ENCODE data around the gene ATP6V0A1. TPM values are rescaled to one million over a fixed set of nuclear protein-coding genes. Genes with fewer than 3 reads are reported as not detected.

Gene ATP6V0A1
- total RNA-seq, 5 donors from 2014 or later (not counting 1 experiment from before 2014, with no cell fraction given): 11.1 to 18.0 (median 14.9) TPM

GRCh38 chr17:42531455-42532354 lies 73.0 kb downstream of the ATP6V0A1 start:
- ChIA-PET CTCF (interaction anchor here (1.2 to 1.5 kb wide), 2 partner anchors 11 to 102 kb away, joined by 3 to 4 read pairs; no protein-coding TSS in a partner anchor), POLR2A (interaction anchor here in 1 of 2 donors (0.6 kb wide), 1 partner anchor 283 kb away, joined by 4 read pairs; no protein-coding TSS in a partner anchor)
- Mint-ChIP-seq H3K36me3 (no peaks in the 10 kb centered on the region), H3K4me1 (peaks cover 43 to 48% (median 44%) of the 10 kb centered on the region in 3 donors), H3K4me3 (peak overlapping the region; percentile 77 to 80 (median 77)), H3K27ac (peak overlapping the region; percentile 76 to 93), H3K27me3 (no peaks in the 10 kb centered on the region), H3K9me3 (no peaks in the 10 kb centered on the region)
- DNase-seq (peak in 22 of 35 experiments; percentile 26 to 75 (median 38)), ATAC-seq (replicated peaks in 1 of 4) (peak; percentile 31 to 44 (median 41))
- Histone ChIP-seq H3K9me3 (no peaks in the 10 kb centered on the region), H3K4me1 (ENCODE audit: control insufficient read depth in 1 of 2, extremely low read depth in 1 of 2, insufficient read depth in 2 of 2, low read length in 2 of 2) (peaks cover 24 to 60% of the 10 kb centered on the region in 2 experiments), H3K4me3 (ENCODE audit: control insufficient read depth in 1 of 2, extremely low read depth in 1 of 2, low read length in 1 of 2) (peak overlapping the region; percentile 47 to 53), H3K36me3 (ENCODE audit: control insufficient read depth in 2 of 2, extremely low read depth in 1 of 2, insufficient read depth in 1 of 2, low read length in 1 of 2) (no peaks in the 10 kb centered on the region), H3K27me3 (replicated peaks in 1 of 2; ENCODE audit: control insufficient read depth in 2 of 2, extremely low read depth in 1 of 2, insufficient read depth in 2 of 2, low read length in 1 of 2) (no peaks in the 10 kb centered on the region), H3K27ac (ENCODE audit: low read length) (peak overlapping the region; percentile 62)
- 16% methylated on average over 47 of the region's 60 CpGs for WGBS (ENCODE audit: insufficient coverage)

- Mint-ChIP-seq H3K36me3 (peaks cover 6% of the 10 kb centered on the region), H3K27me3 (no peaks in the 10 kb centered on the region), H3K4me3 (peak overlapping the region; percentile 73 to 82 (median 79)), H3K27ac (peak overlapping the region; percentile 62 to 75), H3K4me1 (peaks cover 35 to 45% (median 45%) of the 10 kb centered on the region in 3 donors), H3K9me3 (no peaks in the 10 kb centered on the region)
- DNase-seq: no peak
- peak overlapping the region; percentile 54 to 67 for H3K4me3 ChIP-seq (ENCODE audit: control insufficient read depth in 1 of 2, extremely low read depth in 1 of 2, low read length in 1 of 2)
- H3K9me3 ChIP-seq: no peaks in the 10 kb centered on the region
- WGBS (ENCODE audit: insufficient coverage): 57% methylated on average over 24 of the region's 26 CpGs
- ATAC-seq (replicated peaks in 1 of 4): no peak
- peaks cover 0 to 4% of the 10 kb centered on the region in 2 donors for H3K36me3 ChIP-seq (ENCODE audit: control insufficient read depth in 2 of 2, extremely low read depth in 1 of 2, insufficient read depth in 1 of 2, low read length in 1 of 2)
- H3K27me3 ChIP-seq (replicated peaks in 1 of 2; ENCODE audit: control insufficient read depth in 2 of 2, extremely low read depth in 1 of 2, insufficient read depth in 2 of 2, low read length in 1 of 2): no peaks in the 10 kb centered on the region
- CTCF ChIA-PET: interaction anchor here (0.6 kb wide), 3 partner anchors 122 to 572 kb away, joined by 3 to 4 read pairs (median 3); no protein-coding TSS in a partner anchor
- peak overlapping the region; percentile 70 for H3K27ac ChIP-seq (ENCODE audit: low read length)
- POLR2A ChIA-PET: interaction anchor here in 1 of 2 donors (1.0 kb wide), 1 partner anchor 147 kb away, joined by 4 read pairs; the partner anchor contains the start of gene STAT3
- H3K4me1 ChIP-seq (ENCODE audit: control insufficient read depth in 1 of 2, extremely low read depth in 1 of 2, insufficient read depth in 2 of 2, low read length in 2 of 2): peaks cover 14 to 48% of the 10 kb centered on the region in 2 experiments
Measured at GRCh38 chr17:42535155-42536047, 76.7 kb downstream of the ATP6V0A1 start.

GRCh38 chr17:42536048-42536371 lies 77.3 kb downstream of the ATP6V0A1 start, which contains the start of gene NAGLU:
NAGLU (plus strand) TSS chr17:42536241; CDS start chr17:42536273, 32 bp downstream.
- ATAC-seq (replicated peaks in 1 of 4) (peak; percentile 84 to 85 (median 84)), DNase-seq (peak; percentile 24 to 83 (median 66))
- peak within 1 kb of the TSS; percentile 70 for H3K27ac ChIP-seq (ENCODE audit: low read length)
- H3K4me1 ChIP-seq (ENCODE audit: control insufficient read depth in 1 of 2, extremely low read depth in 1 of 2, insufficient read depth in 2 of 2, low read length in 2 of 2): peaks cover 11 to 48% of the 10 kb centered on the region in 2 experiments
- ChIA-PET POLR2A (interaction anchor here in 1 of 2 donors (1.0 kb wide), 1 partner anchor 147 kb away, joined by 4 read pairs; the partner anchor contains the start of gene STAT3), CTCF (interaction anchor here in 1 of 2 donors (0.6 kb wide), 2 partner anchors 121 to 262 kb away, joined by 3 read pairs; no protein-coding TSS in a partner anchor)
- 0% methylated on average over 39 of the region's 40 CpGs for WGBS (ENCODE audit: insufficient coverage)
- H3K36me3 ChIP-seq (ENCODE audit: control insufficient read depth in 2 of 2, extremely low read depth in 1 of 2, insufficient read depth in 1 of 2, low read length in 1 of 2): peaks cover 0 to 4% of the 10 kb centered on the region in 2 donors
- Mint-ChIP-seq H3K36me3 (peaks cover 6% of the 10 kb centered on the region), H3K4me1 (peaks cover 35 to 45% (median 45%) of the 10 kb centered on the region in 3 donors), H3K27ac (peak within 1 kb of the TSS; percentile 75 to 79), H3K4me3 (peak within 1 kb of the TSS; percentile 79 to 83 (median 81)), H3K9me3 (no peaks in the 10 kb centered on the region), H3K27me3 (no peaks in the 10 kb centered on the region)
- no peaks in the 10 kb centered on the region for H3K9me3 ChIP-seq
- H3K4me3 ChIP-seq (ENCODE audit: control insufficient read depth in 1 of 2, extremely low read depth in 1 of 2, low read length in 1 of 2): peak within 1 kb of the TSS; percentile 59 to 67
- H3K27me3 ChIP-seq (replicated peaks in 1 of 2; ENCODE audit: control insufficient read depth in 2 of 2, extremely low read depth in 1 of 2, insufficient read depth in 2 of 2, low read length in 1 of 2): no peaks in the 10 kb centered on the region

GRCh38 chr17:42536372-42537155 lies 77.9 kb downstream of the ATP6V0A1 start:
- H3K4me3 ChIP-seq (ENCODE audit: control insufficient read depth in 1 of 2, extremely low read depth in 1 of 2, low read length in 1 of 2): peak overlapping the region; percentile 59 to 67
- ATAC-seq (replicated peaks in 1 of 4) (peak; percentile 65 to 74 (median 70)), DNase-seq (peak in 29 of 35 experiments; percentile 19 to 73 (median 47))
- under 1% methylated on average over 58 of the region's 65 CpGs for WGBS (ENCODE audit: insufficient coverage)
- peak overlapping the region; percentile 79 to 83 (median 81) for H3K4me3 Mint-ChIP-seq
- peak overlapping the region; percentile 63 to 79 for H3K27ac Mint-ChIP-seq
- H3K27me3 ChIP-seq (replicated peaks in 1 of 2; ENCODE audit: control insufficient read depth in 2 of 2, extremely low read depth in 1 of 2, insufficient read depth in 2 of 2, low read length in 1 of 2): no peaks in the 10 kb centered on the region
- H3K9me3 Mint-ChIP-seq: no peaks in the 10 kb centered on the region
- H3K36me3 ChIP-seq (ENCODE audit: control insufficient read depth in 2 of 2, extremely low read depth in 1 of 2, insufficient read depth in 1 of 2, low read length in 1 of 2): peaks cover 0 to 4% of the 10 kb centered on the region in 2 donors
- CTCF ChIA-PET: interaction anchor here in 1 of 2 donors (0.6 kb wide), 1 partner anchor 262 kb away, joined by 3 read pairs; no protein-coding TSS in a partner anchor
- H3K4me1 ChIP-seq (ENCODE audit: control insufficient read depth in 1 of 2, extremely low read depth in 1 of 2, insufficient read depth in 2 of 2, low read length in 2 of 2): peaks cover 13 to 48% of the 10 kb centered on the region in 2 experiments
- peaks cover 35 to 45% (median 45%) of the 10 kb centered on the region in 3 donors for H3K4me1 Mint-ChIP-seq
- POLR2A ChIA-PET: interaction anchor here in 1 of 2 donors (0.5 to 1.0 kb wide), 2 partner anchors 148 to 217 kb away, joined by 4 to 5 read pairs; partner anchors contain the start of gene STAT3
- no peak overlapping the region for H3K27ac ChIP-seq (ENCODE audit: low read length)
- H3K36me3 Mint-ChIP-seq: peaks cover 6% of the 10 kb centered on the region
- H3K27me3 Mint-ChIP-seq: no peaks in the 10 kb centered on the region
- no peaks in the 10 kb centered on the region for H3K9me3 ChIP-seq

- Mint-ChIP-seq H3K9me3 (no peaks in the 10 kb centered on the region), H3K27me3 (no peaks in the 10 kb centered on the region), H3K36me3 (peaks cover 6% of the 10 kb centered on the region), H3K4me1 (peaks cover 35 to 44% (median 43%) of the 10 kb centered on the region in 3 donors), H3K4me3 (peak overlapping the region; percentile 79 to 83 (median 81)), H3K27ac (peak overlapping the region in 1 of 2 donors; percentile 79)
- WGBS (ENCODE audit: insufficient coverage): 96% methylated on average over 21 of the region's 31 CpGs
- peaks cover 0 to 4% of the 10 kb centered on the region in 2 donors for H3K36me3 ChIP-seq (ENCODE audit: control insufficient read depth in 2 of 2, extremely low read depth in 1 of 2, insufficient read depth in 1 of 2, low read length in 1 of 2)
- peak overlapping the region; percentile 59 to 67 for H3K4me3 ChIP-seq (ENCODE audit: control insufficient read depth in 1 of 2, extremely low read depth in 1 of 2, low read length in 1 of 2)
- peaks cover 10 to 47% of the 10 kb centered on the region in 2 experiments for H3K4me1 ChIP-seq (ENCODE audit: control insufficient read depth in 1 of 2, extremely low read depth in 1 of 2, insufficient read depth in 2 of 2, low read length in 2 of 2)
- no peaks in the 10 kb centered on the region for H3K9me3 ChIP-seq
- DNase-seq (peak in 1 of 35 experiments; percentile 16), ATAC-seq (replicated peaks in 1 of 4) (no peak)
- H3K27ac ChIP-seq (ENCODE audit: low read length): no peak overlapping the region
- ChIA-PET CTCF (no interaction called here), POLR2A (interaction anchor here in 1 of 2 donors (0.5 kb wide), 1 partner anchor 218 kb away, joined by 5 read pairs; no protein-coding TSS in a partner anchor)
- no peaks in the 10 kb centered on the region for H3K27me3 ChIP-seq (replicated peaks in 1 of 2; ENCODE audit: control insufficient read depth in 2 of 2, extremely low read depth in 1 of 2, insufficient read depth in 2 of 2, low read length in 1 of 2)
Measured at GRCh38 chr17:42537156-42537805, 78.6 kb downstream of the ATP6V0A1 start.

Measured in T-cell (primary cell).